Measurements from ENCODE around the gene FRMD4B. TPM values are rescaled to one million over a fixed set of nuclear protein-coding genes. Genes with fewer than 3 reads are reported as not detected.
A peak's percentile ranks its signal among the peaks of the same experiment; 100 is the strongest.

Gene FRMD4B
- total RNA-seq, 2 experiments from 2014 or later = 29.1 to 32.8 TPM

- no peaks in the 10 kb centered on the region for H3K4me1 Mint-ChIP-seq (ENCODE audit: low read depth)
- H3K9me3 Mint-ChIP-seq = no peaks in the 10 kb centered on the region
- POLR2A ChIA-PET = no interaction called here
- H3K4me3 Mint-ChIP-seq = no peak overlapping the region
- intact Hi-C loops (cut with micrococcal nuclease) = no loop called here
- no peak for DNase-seq
- H3K27ac Mint-ChIP-seq = no peak overlapping the region
- CTCF ChIA-PET = interaction anchor here (1.1 kb wide), 1 partner anchor 72 kb away, joined by 4 read pairs; no protein-coding TSS in a partner anchor
- peaks cover 2% of the 10 kb centered on the region for H3K27me3 Mint-ChIP-seq
- no peaks in the 10 kb centered on the region for H3K36me3 Mint-ChIP-seq
These were observed 7.6 kb downstream of the FRMD4B start for GRCh38 chr3:69378112-69378802.

- Mint-ChIP-seq H3K27ac (no peak overlapping the region), H3K9me3 (no peaks in the 10 kb centered on the region), H3K4me1 (ENCODE audit: low read depth) (no peaks in the 10 kb centered on the region), H3K4me3 (no peak overlapping the region), H3K36me3 (no peaks in the 10 kb centered on the region), H3K27me3 (peaks cover 2% of the 10 kb centered on the region)
- DNase-seq = no peak
- POLR2A ChIA-PET = no interaction called here
- CTCF ChIA-PET = interaction anchor here (1.1 kb wide), 2 partner anchors 32 to 71 kb away, joined by 4 to 5 read pairs; no protein-coding TSS in a partner anchor
- intact Hi-C loops (cut with micrococcal nuclease) = no loop called here
These were observed 8.6 kb downstream of the FRMD4B start for GRCh38 chr3:69377262-69377661.

DNA sequence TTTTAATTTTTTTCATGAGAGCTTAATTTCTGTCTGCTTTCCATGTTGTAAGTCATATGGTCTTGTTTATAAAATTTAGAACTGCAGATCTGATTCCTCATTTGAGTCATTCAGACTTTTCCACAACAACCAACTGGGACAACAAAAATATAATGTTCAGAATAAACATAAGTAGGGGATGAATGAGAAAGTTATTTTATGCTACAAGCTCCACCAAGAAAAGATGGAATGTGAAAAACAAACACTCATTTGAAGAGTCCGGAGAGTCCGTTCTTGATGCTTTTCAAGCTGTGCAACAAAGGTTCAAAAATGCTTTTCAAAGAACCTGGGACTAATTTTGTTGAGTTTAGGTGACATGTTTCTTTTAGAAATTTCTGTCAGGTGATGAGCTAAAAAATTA is 9.2 kb downstream of the FRMD4B start:
- ChIA-PET POLR2A (no interaction called here), CTCF (interaction anchor here (1.1 kb wide), 2 partner anchors 33 to 70 kb away, joined by 4 to 5 read pairs; no protein-coding TSS in a partner anchor)
- Mint-ChIP-seq H3K36me3 (no peaks in the 10 kb centered on the region), H3K4me1 (ENCODE audit: low read depth) (no peaks in the 10 kb centered on the region), H3K4me3 (no peak overlapping the region), H3K27me3 (peaks cover 2% of the 10 kb centered on the region), H3K9me3 (no peaks in the 10 kb centered on the region), H3K27ac (no peak overlapping the region)
- DNase-seq = no peak
- intact Hi-C loops (cut with micrococcal nuclease) = no loop called here

- Mint-ChIP-seq H3K27me3 (no peaks in the 10 kb centered on the region), H3K27ac (no peak overlapping the region), H3K9me3 (no peaks in the 10 kb centered on the region), H3K36me3 (no peaks in the 10 kb centered on the region), H3K4me1 (ENCODE audit: low read depth) (peaks cover 20% of the 10 kb centered on the region), H3K4me3 (no peak overlapping the region)
- no peak for DNase-seq
- intact Hi-C loops (cut with micrococcal nuclease) = no loop called here
- POLR2A ChIA-PET = no interaction called here
- CTCF ChIA-PET = interaction anchor here (0.7 to 0.9 kb wide), 2 partner anchors 14 to 211 kb away, joined by 3 read pairs; partner anchors contain the start of gene FRMD4B
These were observed 14.1 kb downstream of the FRMD4B start for GRCh38 chr3:69371816-69372215.

- Mint-ChIP-seq H3K27me3 (no peaks in the 10 kb centered on the region), H3K4me1 (ENCODE audit: low read depth) (peaks cover 20% of the 10 kb centered on the region), H3K36me3 (no peaks in the 10 kb centered on the region), H3K27ac (no peak overlapping the region), H3K9me3 (no peaks in the 10 kb centered on the region), H3K4me3 (no peak overlapping the region)
- intact Hi-C loops (cut with micrococcal nuclease) = no loop called here
- ChIA-PET CTCF (interaction anchor here (0.9 to 1.2 kb wide), 3 partner anchors 38 to 210 kb away, joined by 3 to 5 read pairs (median 3); no protein-coding TSS in a partner anchor), POLR2A (no interaction called here)
- DNase-seq = no peak
These were observed 15.0 kb downstream of the FRMD4B start for GRCh38 chr3:69370901-69371301.

DNA sequence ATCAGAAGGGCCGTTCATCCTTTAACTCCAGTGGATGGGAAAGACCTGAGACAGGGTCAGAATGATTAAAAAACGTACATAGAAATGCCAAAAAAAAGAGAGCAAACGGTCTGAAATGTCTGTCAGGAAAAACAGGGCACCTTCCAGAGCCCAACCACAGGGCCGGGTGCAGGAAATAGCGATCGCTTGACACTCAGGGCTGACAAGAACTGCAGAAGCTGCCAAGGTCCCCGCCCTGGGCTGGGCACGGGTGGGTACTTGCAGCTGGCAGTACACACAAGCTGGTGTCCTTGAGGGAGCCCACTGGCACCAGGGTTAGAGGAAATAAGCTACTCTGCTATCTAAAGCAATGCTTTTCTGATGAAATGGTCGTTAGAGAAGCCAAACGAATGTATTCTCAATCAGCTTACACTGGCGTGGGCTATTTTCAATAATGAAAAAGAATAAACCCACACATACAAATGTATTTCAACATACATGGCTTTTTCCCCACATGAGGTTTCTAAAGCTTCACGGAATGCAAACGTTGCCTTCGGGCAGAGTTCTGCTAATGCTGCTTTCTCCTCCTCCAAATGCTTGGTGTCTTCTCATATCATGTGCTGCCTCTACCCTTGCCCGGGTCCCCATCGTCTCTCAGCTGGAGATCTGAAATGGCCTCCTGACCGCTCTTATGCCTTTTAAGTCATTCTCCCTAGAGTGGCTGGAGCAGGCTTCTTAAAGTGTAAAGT is 15.6 kb downstream of the FRMD4B start:
- Mint-ChIP-seq H3K4me3 (no peak overlapping the region), H3K27me3 (no peaks in the 10 kb centered on the region), H3K27ac (no peak overlapping the region), H3K4me1 (ENCODE audit: low read depth) (peaks cover 20% of the 10 kb centered on the region), H3K9me3 (no peaks in the 10 kb centered on the region), H3K36me3 (no peaks in the 10 kb centered on the region)
- POLR2A ChIA-PET = no interaction called here
- peak; percentile 21 for DNase-seq
- intact Hi-C loops (cut with micrococcal nuclease) = no loop called here
- CTCF ChIA-PET = interaction anchor here (0.7 to 1.2 kb wide), 5 partner anchors 39 to 405 kb away, joined by 3 to 5 read pairs (median 3); no protein-coding TSS in a partner anchor

- Mint-ChIP-seq H3K36me3 (no peaks in the 10 kb centered on the region), H3K27ac (no peak overlapping the region), H3K9me3 (no peaks in the 10 kb centered on the region), H3K27me3 (no peaks in the 10 kb centered on the region), H3K4me3 (no peak overlapping the region), H3K4me1 (ENCODE audit: low read depth) (peaks cover 20% of the 10 kb centered on the region)
- ChIA-PET POLR2A (no interaction called here), CTCF (interaction anchor here (0.6 to 1.0 kb wide), 2 partner anchors 195 to 250 kb away, joined by 4 read pairs; no protein-coding TSS in a partner anchor)
- intact Hi-C loops (cut with micrococcal nuclease) = no loop called here
- DNase-seq = peak; percentile 33
These were observed 17.7 kb downstream of the FRMD4B start for GRCh38 chr3:69368129-69368741.

- peaks cover 20% of the 10 kb centered on the region for H3K4me1 Mint-ChIP-seq (ENCODE audit: low read depth)
- no peaks in the 10 kb centered on the region for H3K9me3 Mint-ChIP-seq
- intact Hi-C loops (cut with micrococcal nuclease) = no loop called here
- no peak for DNase-seq
- H3K36me3 Mint-ChIP-seq = no peaks in the 10 kb centered on the region
- no peak overlapping the region for H3K4me3 Mint-ChIP-seq
- no peaks in the 10 kb centered on the region for H3K27me3 Mint-ChIP-seq
- no peak overlapping the region for H3K27ac Mint-ChIP-seq
- ChIA-PET POLR2A (no interaction called here), CTCF (no interaction called here)
These were observed 18.3 kb downstream of the FRMD4B start for GRCh38 chr3:69367586-69367985.

DNA sequence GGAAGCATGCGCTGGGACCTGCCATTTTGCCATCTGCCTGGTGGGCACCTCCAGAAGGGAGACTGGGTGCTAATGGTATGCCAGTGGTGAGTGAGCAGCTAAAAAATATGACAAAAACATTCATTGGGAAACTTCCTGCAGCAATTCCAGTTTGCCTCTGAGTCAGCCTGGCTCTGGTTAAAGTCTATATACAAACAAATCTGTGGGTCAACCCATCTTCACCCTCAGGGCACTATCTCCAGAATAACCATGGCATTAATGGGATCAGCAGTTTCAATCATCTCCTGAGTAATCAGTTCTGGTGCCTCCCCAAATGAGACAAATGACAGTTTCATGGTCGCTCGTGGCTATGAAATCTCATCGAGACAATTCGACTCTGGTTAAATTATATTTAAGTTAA is 21.5 kb downstream of the FRMD4B start:
- ChIA-PET CTCF (interaction anchor here (1.7 kb wide), 1 partner anchor 58 kb away, joined by 4 read pairs; no protein-coding TSS in a partner anchor), POLR2A (no interaction called here)
- intact Hi-C loops (cut with micrococcal nuclease) = no loop called here
- H3K27me3 Mint-ChIP-seq = peaks cover 1% of the 10 kb centered on the region
- no peak overlapping the region for H3K27ac Mint-ChIP-seq
- no peaks in the 10 kb centered on the region for H3K9me3 Mint-ChIP-seq
- H3K36me3 Mint-ChIP-seq = no peaks in the 10 kb centered on the region
- no peak overlapping the region for H3K4me3 Mint-ChIP-seq
- DNase-seq = no peak
- H3K4me1 Mint-ChIP-seq (ENCODE audit: low read depth) = peaks cover 8% of the 10 kb centered on the region

DNA sequence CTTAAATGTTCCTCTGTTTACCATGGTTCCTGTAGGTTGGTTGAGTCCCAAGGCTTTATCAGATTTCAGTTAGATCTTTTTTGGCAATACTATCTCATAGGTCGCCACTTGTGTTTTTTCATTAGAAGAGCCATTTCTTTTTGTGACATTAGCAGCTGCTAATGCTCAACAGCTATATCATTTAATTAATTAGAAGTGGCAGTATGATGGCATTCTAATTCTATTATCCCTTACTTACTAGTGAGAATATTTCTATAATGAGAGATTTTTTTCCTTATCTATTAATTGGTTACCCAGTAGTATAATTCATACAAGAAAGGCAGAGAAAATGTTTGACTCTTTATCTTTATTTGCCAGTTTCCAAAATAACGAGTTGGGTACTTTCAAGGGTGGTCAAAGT is 25.2 kb downstream of the FRMD4B start:
- Mint-ChIP-seq H3K4me1 (ENCODE audit: low read depth) (no peaks in the 10 kb centered on the region), H3K36me3 (no peaks in the 10 kb centered on the region), H3K27ac (no peak overlapping the region), H3K27me3 (peaks cover 1% of the 10 kb centered on the region), H3K9me3 (peaks cover 8% of the 10 kb centered on the region), H3K4me3 (no peak overlapping the region)
- intact Hi-C loops (cut with micrococcal nuclease) = no loop called here
- ChIA-PET POLR2A (no interaction called here), CTCF (interaction anchor here (1.3 kb wide), 1 partner anchor 239 kb away, joined by 3 read pairs; no protein-coding TSS in a partner anchor)
- DNase-seq = no peak

GRCh38 chr3:69359916-69360315 is 26.0 kb downstream of the FRMD4B start:
- Mint-ChIP-seq H3K4me3 (no peak overlapping the region), H3K9me3 (peaks cover 8% of the 10 kb centered on the region), H3K4me1 (ENCODE audit: low read depth) (no peaks in the 10 kb centered on the region), H3K27me3 (peaks cover 1% of the 10 kb centered on the region), H3K36me3 (no peaks in the 10 kb centered on the region), H3K27ac (no peak overlapping the region)
- DNase-seq = no peak
- POLR2A ChIA-PET = no interaction called here
- CTCF ChIA-PET = no interaction called here
- intact Hi-C loops (cut with micrococcal nuclease) = no loop called here

GRCh38 chr3:69359339-69359893 is 26.5 kb downstream of the FRMD4B start:
- DNase-seq = no peak
- ChIA-PET CTCF (no interaction called here), POLR2A (no interaction called here)
- no peak overlapping the region for H3K27ac Mint-ChIP-seq
- H3K9me3 Mint-ChIP-seq = peaks cover 8% of the 10 kb centered on the region
- H3K27me3 Mint-ChIP-seq = peaks cover 1% of the 10 kb centered on the region
- no peaks in the 10 kb centered on the region for H3K36me3 Mint-ChIP-seq
- intact Hi-C loops (cut with micrococcal nuclease) = no loop called here
- H3K4me3 Mint-ChIP-seq = no peak overlapping the region
- H3K4me1 Mint-ChIP-seq (ENCODE audit: low read depth) = peaks cover 2% of the 10 kb centered on the region

All from activated CD4-positive, alpha-beta memory T cell treated with anti-CD3 and anti-CD28 coated beads for 36 hours (primary cell).